Measurements from ENCODE around the gene PPP4R1.

PPP4R1 gene

DNA sequence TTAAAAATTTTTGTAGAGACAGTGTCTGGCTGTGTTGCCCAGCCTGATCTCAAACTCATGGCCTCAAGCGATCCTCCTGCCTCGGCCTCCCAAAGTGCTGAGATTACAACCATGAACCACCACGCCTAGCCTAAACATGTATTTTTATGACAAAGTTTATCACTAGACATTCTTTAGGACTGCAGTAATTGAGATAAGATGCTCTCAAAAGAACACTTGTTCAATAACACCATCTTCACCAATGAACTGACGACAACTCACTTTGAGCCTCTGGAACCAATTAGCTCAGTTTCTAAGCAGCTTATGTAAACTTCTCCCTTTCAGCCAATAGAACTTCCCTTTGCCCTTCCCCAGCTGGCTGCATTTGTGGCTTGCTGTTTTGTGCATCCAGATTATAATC, 15.3 kb upstream of the PPP4R1 start:
- H3K4me3 ChIP-seq (ENCODE audit: low read depth, low read length): no peak overlapping the region
- TF ChIP-seq, protein P1, sequence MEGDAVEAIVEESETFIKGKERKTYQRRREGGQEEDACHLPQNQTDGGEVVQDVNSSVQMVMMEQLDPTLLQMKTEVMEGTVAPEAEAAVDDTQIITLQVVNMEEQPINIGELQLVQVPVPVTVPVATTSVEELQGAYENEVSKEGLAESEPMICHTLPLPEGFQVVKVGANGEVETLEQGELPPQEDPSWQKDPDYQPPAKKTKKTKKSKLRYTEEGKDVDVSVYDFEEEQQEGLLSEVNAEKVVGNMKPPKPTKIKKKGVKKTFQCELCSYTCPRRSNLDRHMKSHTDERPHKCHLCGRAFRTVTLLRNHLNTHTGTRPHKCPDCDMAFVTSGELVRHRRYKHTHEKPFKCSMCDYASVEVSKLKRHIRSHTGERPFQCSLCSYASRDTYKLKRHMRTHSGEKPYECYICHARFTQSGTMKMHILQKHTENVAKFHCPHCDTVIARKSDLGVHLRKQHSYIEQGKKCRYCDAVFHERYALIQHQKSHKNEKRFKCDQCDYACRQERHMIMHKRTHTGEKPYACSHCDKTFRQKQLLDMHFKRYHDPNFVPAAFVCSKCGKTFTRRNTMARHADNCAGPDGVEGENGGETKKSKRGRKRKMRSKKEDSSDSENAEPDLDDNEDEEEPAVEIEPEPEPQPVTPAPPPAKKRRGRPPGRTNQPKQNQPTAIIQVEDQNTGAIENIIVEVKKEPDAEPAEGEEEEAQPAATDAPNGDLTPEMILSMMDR (conservative IDR thresholded peaks at IDR 0.05; ENCODE audit: low read depth, low read length): no peak
- DNase-seq (ENCODE audit: low read depth): peak; percentile 65

DNA sequence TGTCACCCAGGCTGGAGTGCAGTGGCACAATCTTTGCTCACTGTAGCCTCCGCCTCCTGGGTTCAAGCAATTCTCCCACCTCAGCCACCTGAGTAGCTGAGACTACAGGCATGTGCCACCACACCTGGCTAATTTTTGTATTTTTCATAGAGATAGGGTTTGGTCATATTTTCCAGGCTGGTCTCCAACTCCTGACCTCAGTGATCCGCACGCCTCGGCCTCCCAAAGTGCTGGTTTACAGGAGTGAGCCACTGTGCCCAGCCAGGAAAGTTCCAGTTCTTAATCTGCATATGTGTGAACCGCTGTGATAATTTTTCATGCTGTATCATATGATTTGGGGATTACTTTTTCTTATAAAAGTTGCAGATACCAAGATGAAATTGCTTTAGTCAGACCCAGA, 14.6 kb upstream of the PPP4R1 start:
- no peak for DNase-seq (ENCODE audit: low read depth)
- TF ChIP-seq, protein P1 (conservative IDR thresholded peaks at IDR 0.05; ENCODE audit: low read depth, low read length): no peak
- H3K4me3 ChIP-seq (ENCODE audit: low read depth, low read length): no peak overlapping the region

DNA sequence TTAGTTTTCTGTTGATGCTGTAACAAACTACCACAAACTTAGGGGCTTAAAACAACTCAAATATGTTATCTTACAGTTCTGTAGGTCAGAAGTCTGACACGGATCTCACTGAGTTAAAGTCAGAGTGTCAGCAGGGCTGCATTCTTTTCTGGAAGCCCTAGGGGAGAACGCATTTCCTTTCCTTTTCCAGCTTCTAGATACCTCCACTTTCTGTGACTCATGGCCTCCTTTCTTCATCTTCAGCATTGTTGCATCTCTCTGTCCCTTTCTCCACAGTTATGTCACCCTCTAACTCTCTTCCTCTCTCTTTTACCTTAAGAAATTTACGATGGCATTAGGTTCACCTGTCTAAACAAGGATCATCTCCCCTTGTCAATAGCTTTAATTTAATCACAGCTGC, 13.3 kb upstream of the PPP4R1 start:
- DNase-seq (ENCODE audit: low read depth): peak; percentile 76
- H3K4me3 ChIP-seq (ENCODE audit: low read depth, low read length): no peak overlapping the region
- TF ChIP-seq, protein P1 (conservative IDR thresholded peaks at IDR 0.05; ENCODE audit: low read depth, low read length): no peak

DNA sequence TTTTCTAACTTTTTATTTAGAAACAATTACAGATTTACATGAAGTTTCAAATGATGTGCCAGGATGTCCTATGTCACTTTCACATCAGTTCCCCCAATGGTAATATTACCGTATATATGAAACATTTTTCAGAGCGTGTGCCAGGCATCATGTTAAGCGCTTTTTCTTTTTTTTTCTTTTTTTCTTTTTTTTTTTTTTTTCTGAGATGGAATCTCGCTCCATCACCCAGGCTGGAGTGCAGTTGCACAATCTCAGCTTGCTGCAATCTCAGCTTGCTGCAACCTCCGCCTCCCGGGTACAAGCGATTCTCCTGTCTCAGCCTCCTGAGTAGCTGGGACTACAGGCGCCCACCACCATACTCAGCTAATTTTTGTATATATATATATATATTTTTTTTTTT, 5.6 kb upstream of the PPP4R1 start:
- TF ChIP-seq, protein P1 (conservative IDR thresholded peaks at IDR 0.05; ENCODE audit: low read depth, low read length): no peak
- H3K4me3 ChIP-seq (ENCODE audit: low read depth, low read length): no peak overlapping the region
- DNase-seq (ENCODE audit: low read depth): peak; percentile 66

DNA sequence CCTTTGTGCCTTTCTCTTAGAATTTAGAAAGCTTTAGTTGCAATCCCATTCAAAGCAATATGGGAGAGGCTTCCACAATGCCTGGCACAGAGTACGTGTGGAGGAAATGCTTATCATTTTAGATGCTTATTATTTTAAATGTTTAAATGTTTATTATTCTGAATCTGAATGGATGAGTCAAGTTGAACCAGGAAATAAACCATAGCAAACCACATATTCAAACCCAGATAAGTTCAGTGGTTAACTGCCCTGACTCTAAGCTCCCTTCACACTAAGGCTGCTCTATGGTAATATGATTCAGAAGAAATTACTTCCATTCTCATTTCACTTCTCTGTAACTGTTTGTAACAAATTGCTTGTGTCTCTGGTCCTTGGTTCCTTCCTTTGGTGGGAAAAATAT, 5.2 kb upstream of the PPP4R1 start:
- DNase-seq (ENCODE audit: low read depth): peak; percentile 75
- no peak overlapping the region for H3K4me3 ChIP-seq (ENCODE audit: low read depth, low read length)
- TF ChIP-seq, protein P1 (conservative IDR thresholded peaks at IDR 0.05; ENCODE audit: low read depth, low read length): no peak

DNA sequence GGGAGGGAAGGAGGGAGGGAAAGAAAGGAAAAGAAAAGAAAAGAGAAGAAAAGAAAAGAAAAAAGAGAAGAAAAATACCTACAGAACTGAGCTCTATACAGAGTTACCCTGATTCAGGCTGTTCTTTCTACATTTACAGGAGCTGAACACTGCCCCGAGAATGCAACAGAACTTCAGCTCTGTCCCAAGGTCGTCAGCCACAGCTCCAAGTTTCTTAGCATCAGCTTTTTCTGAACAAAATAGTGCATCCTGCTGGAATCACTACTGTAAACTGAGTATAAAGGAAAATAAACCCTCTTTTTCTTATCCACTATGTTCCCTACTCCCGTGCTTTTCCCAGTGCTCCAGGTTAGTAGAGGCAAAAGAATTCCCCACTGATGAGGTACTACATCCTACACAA, 4.7 kb upstream of the PPP4R1 start:
- DNase-seq (ENCODE audit: low read depth): peak; percentile 49
- TF ChIP-seq, protein P1 (conservative IDR thresholded peaks at IDR 0.05; ENCODE audit: low read depth, low read length): no peak
- H3K4me3 ChIP-seq (ENCODE audit: low read depth, low read length): no peak overlapping the region

DNA sequence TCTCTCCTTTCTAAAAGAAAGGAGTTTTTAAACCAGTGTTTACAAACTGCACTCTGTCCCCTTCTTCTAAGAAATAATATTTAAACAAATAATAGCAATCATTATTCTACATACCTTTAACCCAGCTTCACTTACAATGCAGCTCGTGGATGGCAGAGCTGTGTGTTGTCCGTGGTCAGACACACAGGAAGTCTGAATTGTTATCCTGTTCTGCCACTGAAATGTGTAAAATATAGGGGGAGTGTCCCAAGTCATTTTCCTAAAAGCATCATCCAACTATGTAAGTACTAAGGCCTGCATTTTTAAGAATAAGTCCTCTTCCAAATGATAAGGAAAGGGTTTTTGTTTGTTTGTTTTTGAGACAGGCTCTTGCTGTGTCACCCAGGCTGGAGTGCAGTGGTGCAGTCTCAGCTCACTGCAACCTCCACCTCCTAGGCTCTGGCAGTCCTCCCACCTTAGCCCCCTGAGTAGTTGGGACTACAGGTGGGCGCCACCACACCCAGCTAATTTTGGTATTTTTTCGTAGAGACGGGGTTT, 2.7 kb upstream of the PPP4R1 start:
- peak; percentile 38 for DNase-seq (ENCODE audit: low read depth)
- no peak overlapping the region for H3K4me3 ChIP-seq (ENCODE audit: low read depth, low read length)
- TF ChIP-seq, protein P1 (conservative IDR thresholded peaks at IDR 0.05; ENCODE audit: low read depth, low read length): no peak
